Astrocyte (in vitro differentiated cells and primary cell): Measurements from ENCODE around the gene ALDH3B2.
"Not testable (repeated sequence)": the region's sequence is repeated elsewhere in the genome, so short reads cannot be mapped to it uniquely, and the experiment has no call there.

Source experiments
- CTCF ChIP-seq: IDR thresholded peaks from 2 replicates; pipeline ENCODE4 v1.5.1; 2011; ENCODE audit warnings: low read depth, mild to moderate bottlenecking, inconsistent platforms, low read length, moderate library complexity; ENCODE audit not compliant: insufficient read depth
- EZH2 ChIP-seq: IDR thresholded peaks from 2 replicates; pipeline ENCODE4 v1.6.1; 2012; ENCODE audit warnings: mild to moderate bottlenecking, low read length, inconsistent platforms; ENCODE audit not compliant: insufficient read depth

GRCh38 chr11:67709806-67710205 is 35.4 kb upstream of the ALDH3B2 start:
- TF ChIP-seq EZH2, CTCF: not testable (repeated sequence)
